ENCODE measurements around the gene KRTAP2-3.
"Not testable (repeated sequence)": the region's sequence is repeated elsewhere in the genome, so short reads cannot be mapped to it uniquely, and the experiment has no call there.

DNA sequence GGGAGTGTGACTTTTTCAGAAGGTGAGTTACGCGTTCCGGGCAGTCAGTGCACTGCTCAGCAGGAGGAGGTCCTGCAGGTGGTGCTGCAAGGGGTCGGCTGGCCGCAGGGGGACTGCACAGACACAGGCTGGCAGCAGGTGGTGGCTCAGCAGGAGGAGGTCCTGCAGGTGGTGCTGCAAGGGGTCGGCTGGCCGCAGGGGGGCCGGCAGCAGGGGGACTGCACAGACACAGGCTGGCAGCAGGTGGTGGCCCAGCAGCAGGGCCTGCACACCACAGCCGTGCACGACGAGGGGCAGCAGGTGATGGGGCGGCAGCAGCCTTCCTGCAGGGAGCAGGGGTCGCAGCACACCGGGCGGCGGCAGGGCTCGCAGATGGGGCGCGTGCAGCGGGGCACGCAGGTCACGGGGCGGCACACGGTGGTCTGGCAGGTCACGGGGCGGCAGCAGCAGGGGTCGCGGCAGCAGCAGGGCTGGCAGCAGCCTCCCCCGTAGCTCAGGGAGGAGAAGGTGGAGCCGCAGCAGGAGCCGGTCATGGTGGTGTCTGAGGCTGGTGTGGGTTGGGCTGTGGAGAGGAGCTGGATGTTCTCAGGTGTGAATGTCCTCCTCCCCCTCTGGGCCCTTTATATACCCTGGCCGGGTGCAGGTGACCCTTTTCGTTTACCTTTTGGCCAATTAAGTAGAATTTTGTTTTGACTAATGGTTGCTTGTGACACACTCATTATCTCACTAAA is 13.0 kb downstream of the KRTAP2-3 start, which contains the start of gene KRTAP2-1:
- TF ChIP-seq, protein P1, sequence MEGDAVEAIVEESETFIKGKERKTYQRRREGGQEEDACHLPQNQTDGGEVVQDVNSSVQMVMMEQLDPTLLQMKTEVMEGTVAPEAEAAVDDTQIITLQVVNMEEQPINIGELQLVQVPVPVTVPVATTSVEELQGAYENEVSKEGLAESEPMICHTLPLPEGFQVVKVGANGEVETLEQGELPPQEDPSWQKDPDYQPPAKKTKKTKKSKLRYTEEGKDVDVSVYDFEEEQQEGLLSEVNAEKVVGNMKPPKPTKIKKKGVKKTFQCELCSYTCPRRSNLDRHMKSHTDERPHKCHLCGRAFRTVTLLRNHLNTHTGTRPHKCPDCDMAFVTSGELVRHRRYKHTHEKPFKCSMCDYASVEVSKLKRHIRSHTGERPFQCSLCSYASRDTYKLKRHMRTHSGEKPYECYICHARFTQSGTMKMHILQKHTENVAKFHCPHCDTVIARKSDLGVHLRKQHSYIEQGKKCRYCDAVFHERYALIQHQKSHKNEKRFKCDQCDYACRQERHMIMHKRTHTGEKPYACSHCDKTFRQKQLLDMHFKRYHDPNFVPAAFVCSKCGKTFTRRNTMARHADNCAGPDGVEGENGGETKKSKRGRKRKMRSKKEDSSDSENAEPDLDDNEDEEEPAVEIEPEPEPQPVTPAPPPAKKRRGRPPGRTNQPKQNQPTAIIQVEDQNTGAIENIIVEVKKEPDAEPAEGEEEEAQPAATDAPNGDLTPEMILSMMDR (IDR thresholded peaks at IDR 0.05), result not testable (repeated sequence)
- TF ChIP-seq EP300 (IDR thresholded peaks at IDR 0.05); POLR2AphosphoS5 (IDR thresholded peaks at IDR 0.05); POLR2A (IDR thresholded peaks at IDR 0.05; ENCODE audit: low read depth): not testable (repeated sequence)
